H1 (cell line): ENCODE data around the gene SUSD6. TPM values are rescaled to one million over a fixed set of nuclear protein-coding genes. Genes with fewer than 3 reads are reported as not detected.

Experiments used
- BCL11A ChIP-seq, 2 experiments: IDR thresholded peaks; one replicate each; pipeline ENCODE4 v1.6.1; 2011; ENCODE audit warnings: low read depth in 2 of 2, low read length in 2 of 2, mild to moderate bottlenecking in 2 of 2
- BRCA1 ChIP-seq: IDR thresholded peaks from 2 replicates; pipeline ENCODE4 v1.6.1; 2012; ENCODE audit warnings: low read depth, low read length, improper control_type of control experiment
- CHD2 ChIP-seq: IDR thresholded peaks from 2 replicates; pipeline ENCODE4 v1.6.1; 2012; ENCODE audit warnings: low read length, improper control_type of control experiment
- CTCF ChIP-seq, 3 experiments: IDR thresholded peaks; 1 replicate in 2 of 3; 2 replicates in 1 of 3; pipeline versions ENCODE4 v1.5.1 to v1.6.1; 2011; ENCODE audit warnings: low read length in 3 of 3, mild to moderate bottlenecking in 3 of 3, inconsistent platforms in 2 of 3, low read depth in 1 of 3, moderate library complexity in 1 of 3; ENCODE audit not compliant: insufficient read depth in 1 of 3; ENCODE audit errors: control extremely low read depth in 1 of 3
- GTF2F1 ChIP-seq: IDR thresholded peaks from 2 replicates; pipeline ENCODE4 v1.6.1; 2012; ENCODE audit warnings: low read depth, low read length, improper control_type of control experiment, borderline replicate concordance
- MAX ChIP-seq: IDR thresholded peaks from 2 replicates; pipeline ENCODE4 v1.6.1; 2012; ENCODE audit warnings: inconsistent platforms
- USF2 ChIP-seq: IDR thresholded peaks from 2 replicates; pipeline ENCODE4 v1.6.1; 2011; ENCODE audit warnings: low read length, improper control_type of control experiment
- polyA plus RNA-seq, 7 experiments: library from polyadenylated mRNA; depleted of rRNA in 3 of 7; stranded (reverse) in 5 of 7; unstranded in 2 of 7; fragments of >200 nt in 5 of 7; fragments of 200-250 nt in 2 of 7; gene quantifications; 1 replicate in 5 of 7; 2 replicates in 1 of 7; 4 replicates in 1 of 7; pipeline versions ENCODE4 v1.2.1 to v1.2.3, GENCODE V29; 2011 to 2013; ENCODE audit warnings: missing spikeins in 2 of 7, mixed read lengths in 2 of 7
- total RNA-seq: library from RNA; stranded (reverse); fragmentation: NEBNext Ultra II Directional; extraction: Animal tissue kit (Norgen Biotek cat#: 25700); gene quantifications from 2 replicates; pipeline ENCODE4 v1.2.1, GENCODE V29; 2021

SUSD6 gene
- total and polyA plus RNA-seq, 2 of the 8 experiments (the other 6 are each of a cell fraction or from before 2014, with no cell fraction given): 3.0 to 3.8 TPM

GRCh38 chr14:69662636-69663299 lies 51.4 kb downstream of the SUSD6 start (continued):
- no peak for TF ChIP-seq CTCF (IDR thresholded peaks at IDR 0.05; ENCODE audit: control extremely low read depth in 1 of 3, insufficient read depth in 1 of 3, low read depth in 1 of 3, low read length in 3 of 3)
- no peak for TF ChIP-seq CHD2
- no peak for TF ChIP-seq USF2
- TF ChIP-seq BRCA1: no peak
- no peak for TF ChIP-seq MAX
- TF ChIP-seq BCL11A (IDR thresholded peaks at IDR 0.05; ENCODE audit: low read depth in 2 of 2, low read length in 2 of 2): no peak
- no peak for TF ChIP-seq GTF2F1
